Measurements from ENCODE around the gene FBXO45. TPM values are rescaled to one million over a fixed set of nuclear protein-coding genes. Genes with fewer than 3 reads are reported as not detected.

The FBXO45 gene
- total RNA-seq, 2 donors from 2014 or later, result 2.0 to 9.7 TPM

DNA sequence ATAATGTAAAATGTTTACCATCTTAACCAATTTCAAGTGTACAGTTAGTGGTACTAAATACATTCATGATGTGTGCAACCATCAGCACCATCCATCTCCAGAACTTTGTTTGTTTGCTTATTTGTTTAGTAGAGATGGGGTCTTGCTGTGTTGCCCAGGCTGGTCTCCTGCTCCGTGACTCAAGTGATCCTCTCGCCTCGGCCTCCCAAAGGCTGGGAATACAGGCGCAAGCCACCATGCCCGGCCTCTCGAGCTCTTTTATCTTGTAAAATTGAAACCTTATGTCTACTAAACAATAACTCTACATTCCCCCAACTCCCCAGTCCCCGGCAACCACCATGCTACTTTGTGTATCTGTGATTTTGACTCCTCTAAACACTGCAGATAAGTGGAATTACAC is 31.9 kb downstream of the FBXO45 start:
- Histone ChIP-seq H3K4me1 (ENCODE audit: control insufficient read depth in 1 of 2, low read depth in 2 of 2) (no peaks in the 10 kb centered on the region), H3K27ac (no peak overlapping the region), H3K27me3 (replicated peaks; ENCODE audit: insufficient read depth) (no peaks in the 10 kb centered on the region), H3K9me3 (no peaks in the 10 kb centered on the region), H3K36me3 (no peaks in the 10 kb centered on the region), H3K4me3 (no peak overlapping the region)
- no peak for ATAC-seq (ENCODE audit: insufficient number of reproducible peaks, low FRiP score, low read depth)
- TF ChIP-seq, protein P1, sequence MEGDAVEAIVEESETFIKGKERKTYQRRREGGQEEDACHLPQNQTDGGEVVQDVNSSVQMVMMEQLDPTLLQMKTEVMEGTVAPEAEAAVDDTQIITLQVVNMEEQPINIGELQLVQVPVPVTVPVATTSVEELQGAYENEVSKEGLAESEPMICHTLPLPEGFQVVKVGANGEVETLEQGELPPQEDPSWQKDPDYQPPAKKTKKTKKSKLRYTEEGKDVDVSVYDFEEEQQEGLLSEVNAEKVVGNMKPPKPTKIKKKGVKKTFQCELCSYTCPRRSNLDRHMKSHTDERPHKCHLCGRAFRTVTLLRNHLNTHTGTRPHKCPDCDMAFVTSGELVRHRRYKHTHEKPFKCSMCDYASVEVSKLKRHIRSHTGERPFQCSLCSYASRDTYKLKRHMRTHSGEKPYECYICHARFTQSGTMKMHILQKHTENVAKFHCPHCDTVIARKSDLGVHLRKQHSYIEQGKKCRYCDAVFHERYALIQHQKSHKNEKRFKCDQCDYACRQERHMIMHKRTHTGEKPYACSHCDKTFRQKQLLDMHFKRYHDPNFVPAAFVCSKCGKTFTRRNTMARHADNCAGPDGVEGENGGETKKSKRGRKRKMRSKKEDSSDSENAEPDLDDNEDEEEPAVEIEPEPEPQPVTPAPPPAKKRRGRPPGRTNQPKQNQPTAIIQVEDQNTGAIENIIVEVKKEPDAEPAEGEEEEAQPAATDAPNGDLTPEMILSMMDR (IDR thresholded peaks at IDR 0.05), result no peak
- no peak for DNase-seq (ENCODE audit: low spot score)

DNA sequence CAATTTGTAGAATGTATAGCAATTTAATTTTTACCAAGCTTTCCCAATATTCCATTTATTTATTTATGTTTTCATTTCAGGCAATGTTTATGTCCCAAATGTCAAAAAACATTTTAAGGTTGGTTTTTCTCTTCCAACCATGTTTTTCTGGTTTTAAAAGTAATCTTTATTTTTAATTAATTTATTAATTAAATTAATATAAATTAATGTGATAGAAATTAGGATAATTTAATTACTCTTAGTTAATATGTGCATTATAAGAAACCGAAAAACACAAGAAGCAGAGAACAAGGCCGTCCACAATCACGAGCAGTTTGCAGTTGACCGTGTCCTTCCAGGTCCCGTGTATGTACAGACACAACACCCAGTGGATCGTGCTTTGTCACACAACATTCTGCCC is 34.2 kb downstream of the FBXO45 start:
- DNase-seq (ENCODE audit: low spot score) (no peak), ATAC-seq (ENCODE audit: insufficient number of reproducible peaks, low FRiP score, low read depth) (no peak)
- no peaks in the 10 kb centered on the region for H3K36me3 ChIP-seq
- H3K9me3 ChIP-seq, result no peaks in the 10 kb centered on the region
- H3K27me3 ChIP-seq (replicated peaks; ENCODE audit: insufficient read depth), result no peaks in the 10 kb centered on the region
- H3K27ac ChIP-seq, result no peak overlapping the region
- H3K4me3 ChIP-seq, result no peak overlapping the region
- TF ChIP-seq, protein P1 (IDR thresholded peaks at IDR 0.05), result no peak
- H3K4me1 ChIP-seq (ENCODE audit: control insufficient read depth in 1 of 2, low read depth in 2 of 2), result no peaks in the 10 kb centered on the region

DNA sequence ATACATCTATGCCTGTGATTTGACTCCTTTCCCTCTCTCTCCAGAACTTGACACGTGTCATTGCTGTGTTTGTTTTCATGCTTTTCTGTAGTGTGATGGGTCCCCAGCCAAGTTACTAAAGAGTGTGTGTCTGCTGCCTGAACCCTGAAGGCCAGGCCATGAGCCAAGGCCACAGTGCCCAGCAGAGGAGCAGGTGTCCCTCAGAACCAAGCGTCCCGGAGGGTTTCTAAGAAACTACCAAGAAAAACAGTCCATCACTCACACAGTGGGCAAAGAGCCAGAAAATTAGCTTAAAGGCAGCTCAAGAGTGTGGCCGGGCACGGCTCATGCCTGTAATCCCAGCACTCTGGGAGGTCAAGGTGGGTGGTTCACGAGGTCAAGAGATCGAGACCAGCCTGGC is 35.2 kb downstream of the FBXO45 start:
- DNase-seq (ENCODE audit: low spot score), result no peak
- H3K4me3 ChIP-seq, result no peak overlapping the region

DNA sequence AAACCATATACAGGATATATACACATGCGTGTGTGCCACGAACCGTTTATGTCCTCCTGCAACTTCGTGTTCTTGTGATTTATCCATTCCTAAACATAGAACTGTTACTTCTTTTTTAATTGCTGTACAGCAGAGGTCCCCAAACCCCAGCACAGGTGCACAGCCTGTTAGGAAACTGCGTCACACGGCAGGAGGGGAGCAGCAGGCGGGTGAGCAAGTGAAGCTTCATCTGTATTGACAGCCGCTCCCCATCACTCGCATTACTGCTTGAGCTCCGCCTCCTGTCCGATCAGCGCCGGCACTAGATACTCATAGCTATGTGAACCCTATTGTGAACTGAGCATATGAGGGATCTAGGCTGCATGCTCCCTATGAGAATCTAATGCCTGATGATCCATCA is 36.1 kb downstream of the FBXO45 start:
- DNase-seq (ENCODE audit: low spot score), result no peak
- ATAC-seq (ENCODE audit: insufficient number of reproducible peaks, low FRiP score, low read depth), result no peak
- Histone ChIP-seq H3K4me3 (no peak overlapping the region), H3K36me3 (no peaks in the 10 kb centered on the region), H3K9me3 (no peaks in the 10 kb centered on the region), H3K4me1 (ENCODE audit: control insufficient read depth in 1 of 2, low read depth in 2 of 2) (no peaks in the 10 kb centered on the region), H3K27me3 (replicated peaks; ENCODE audit: insufficient read depth) (no peaks in the 10 kb centered on the region), H3K27ac (no peak overlapping the region)
- TF ChIP-seq, protein P1 (IDR thresholded peaks at IDR 0.05), result no peak

More for the DNA sequence above, 35.2 kb downstream of the FBXO45 start:
- H3K36me3 ChIP-seq, result no peaks in the 10 kb centered on the region
- no peaks in the 10 kb centered on the region for H3K9me3 ChIP-seq
- no peak overlapping the region for H3K27ac ChIP-seq
- H3K27me3 ChIP-seq (replicated peaks; ENCODE audit: insufficient read depth), result no peaks in the 10 kb centered on the region
- no peak for ATAC-seq (ENCODE audit: insufficient number of reproducible peaks, low FRiP score, low read depth)
- TF ChIP-seq, protein P1 (IDR thresholded peaks at IDR 0.05), result no peak
- H3K4me1 ChIP-seq (ENCODE audit: control insufficient read depth in 1 of 2, low read depth in 2 of 2), result no peaks in the 10 kb centered on the region

DNA sequence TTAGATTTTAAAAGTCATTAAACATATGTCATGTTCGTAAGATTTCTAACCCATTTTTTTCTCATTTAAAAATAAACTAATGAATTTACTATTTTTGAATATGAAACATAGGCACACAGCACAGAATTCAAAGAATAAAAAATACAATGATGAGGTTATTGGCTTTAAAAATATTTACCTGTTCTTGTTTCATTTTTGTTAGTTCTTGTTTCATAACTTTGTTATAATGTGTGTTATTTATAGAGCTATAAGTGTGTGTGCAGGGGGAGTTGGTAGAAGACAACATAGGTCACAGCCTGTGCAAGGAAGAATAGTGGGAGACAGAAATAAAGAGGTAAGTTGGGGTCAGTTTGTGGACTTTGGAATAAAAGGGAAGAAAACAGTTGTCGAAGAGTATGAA is 40.2 kb downstream of the FBXO45 start:
- no peak for ATAC-seq (ENCODE audit: insufficient number of reproducible peaks, low FRiP score, low read depth)
- no peak for DNase-seq (ENCODE audit: low spot score)
- H3K4me3 ChIP-seq, result no peak overlapping the region
- no peaks in the 10 kb centered on the region for H3K9me3 ChIP-seq
- no peak overlapping the region for H3K27ac ChIP-seq
- no peaks in the 10 kb centered on the region for H3K36me3 ChIP-seq
- H3K27me3 ChIP-seq (replicated peaks; ENCODE audit: insufficient read depth), result no peaks in the 10 kb centered on the region
- TF ChIP-seq, protein P1 (IDR thresholded peaks at IDR 0.05), result no peak
- no peaks in the 10 kb centered on the region for H3K4me1 ChIP-seq (ENCODE audit: control insufficient read depth in 1 of 2, low read depth in 2 of 2)
